Lower lobe of right lung (tissue), 2 donors: ENCODE measurements around the gene DIAPH3. TPM values are rescaled to one million over a fixed set of nuclear protein-coding genes. Genes with fewer than 3 reads are reported as not detected.

Experiments
- ATAC-seq, 2 donors: fragments of 200-7000 bp; cut with Tn5 transposase; one replicate each; pipeline ENCODE4 v1.9.1; 2020 to 2022; ENCODE audit warnings: mild to moderate bottlenecking in 2 of 2, moderate library complexity in 2 of 2
- DNase-seq: peaks from one replicate; pipeline ENCODE4 v3.0.0-alpha.2; 2020
- H3K27ac ChIP-seq: fragments of 200-600 bp; one replicate; pipeline ENCODE4 v1.8.0; 2022
- H3K27me3 ChIP-seq: fragments of 200-600 bp; one replicate; pipeline ENCODE4 v1.8.0; 2022; ENCODE audit warnings: low read depth
- H3K36me3 ChIP-seq: fragments of 200-600 bp; one replicate; pipeline ENCODE4 v1.8.0; 2022; ENCODE audit warnings: mild to moderate bottlenecking
- H3K4me1 ChIP-seq: fragments of 200-600 bp; one replicate; pipeline ENCODE4 v1.8.0; 2022
- H3K4me3 ChIP-seq: fragments of 200-600 bp; one replicate; pipeline ENCODE4 v1.8.0; 2022; ENCODE audit warnings: mild to moderate bottlenecking
- H3K9me3 ChIP-seq: fragments of 200-600 bp; one replicate; pipeline ENCODE4 v1.8.0; 2022
- intact Hi-C: fragments of 100-400 bp; cut with DNase I; formaldehyde crosslinking; loops from one replicate; pipeline ENCODE4 v1.11.0; 2022
- total RNA-seq: library from RNA; stranded (reverse); fragmentation: NEBNext Ultra II Directional; extraction: Animal tissue kit (Norgen Biotek cat#: 25700); gene quantifications from one replicate; pipeline ENCODE4 v1.2.1, GENCODE V29; 2021
- TF ChIP-seq, protein P1 (sequence below): fragments of 200-600 bp; IDR thresholded peaks from one replicate; pipeline ENCODE4 v1.8.0; 2022; ENCODE audit warnings: antibody characterized with exemption, mild to moderate bottlenecking
- donor health status: DM: no; HTN: yes; CAD: no; lungs with severe emphysema.

Gene DIAPH3
- total RNA-seq, 1 donor from 2014 or later = 3.2 TPM

DNA sequence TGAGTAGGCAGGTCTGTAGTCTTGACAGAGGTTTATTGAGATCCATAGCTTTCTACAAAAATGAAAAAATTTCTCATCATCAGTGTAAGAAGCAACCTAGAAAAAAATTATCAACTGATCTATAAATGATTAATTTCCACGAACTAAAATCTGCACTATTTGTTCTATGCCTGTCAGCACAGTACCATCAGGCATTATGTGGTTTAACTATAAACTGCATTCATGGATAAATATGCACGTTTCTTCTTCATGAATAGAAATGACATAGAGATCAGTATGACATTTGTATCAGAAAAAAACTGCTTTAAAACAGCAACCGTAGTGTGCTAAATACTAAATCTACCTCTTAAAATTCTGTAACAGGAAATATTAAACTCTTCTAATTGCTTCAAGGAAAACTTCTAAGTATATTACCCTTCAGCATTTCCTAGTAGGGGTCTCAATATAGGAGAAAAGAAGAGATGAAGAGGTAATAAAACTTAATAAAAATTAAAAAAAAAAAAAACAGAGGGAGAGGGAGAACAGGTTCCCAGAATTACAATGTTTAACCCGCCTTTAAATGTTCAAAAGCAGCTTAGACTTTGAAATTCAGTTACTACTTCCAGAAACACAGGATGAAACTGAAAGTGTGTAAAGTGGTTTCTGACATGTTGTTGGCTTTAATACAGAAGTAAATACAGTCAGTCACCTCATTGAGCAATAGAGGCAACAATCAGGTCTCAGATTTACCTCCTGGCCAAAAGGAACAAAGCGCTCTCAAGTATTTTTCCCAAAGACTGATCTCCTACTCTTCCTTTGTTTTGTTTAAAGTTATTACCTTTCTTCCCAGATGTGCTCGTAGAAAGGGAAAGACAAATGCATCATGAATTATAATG is 144.4 kb downstream of the DIAPH3 start:
- Histone ChIP-seq H3K27ac (peak overlapping the region; percentile 13), H3K9me3 (no peaks in the 10 kb centered on the region), H3K36me3 (no peaks in the 10 kb centered on the region), H3K4me3 (peak overlapping the region; percentile 3), H3K4me1 (peaks cover 7% of the 10 kb centered on the region), H3K27me3 (no peaks in the 10 kb centered on the region)
- intact Hi-C loops = no loop called here
- DNase-seq = no peak
- peak; percentile 56 to 89 for ATAC-seq
- TF ChIP-seq, protein P1, sequence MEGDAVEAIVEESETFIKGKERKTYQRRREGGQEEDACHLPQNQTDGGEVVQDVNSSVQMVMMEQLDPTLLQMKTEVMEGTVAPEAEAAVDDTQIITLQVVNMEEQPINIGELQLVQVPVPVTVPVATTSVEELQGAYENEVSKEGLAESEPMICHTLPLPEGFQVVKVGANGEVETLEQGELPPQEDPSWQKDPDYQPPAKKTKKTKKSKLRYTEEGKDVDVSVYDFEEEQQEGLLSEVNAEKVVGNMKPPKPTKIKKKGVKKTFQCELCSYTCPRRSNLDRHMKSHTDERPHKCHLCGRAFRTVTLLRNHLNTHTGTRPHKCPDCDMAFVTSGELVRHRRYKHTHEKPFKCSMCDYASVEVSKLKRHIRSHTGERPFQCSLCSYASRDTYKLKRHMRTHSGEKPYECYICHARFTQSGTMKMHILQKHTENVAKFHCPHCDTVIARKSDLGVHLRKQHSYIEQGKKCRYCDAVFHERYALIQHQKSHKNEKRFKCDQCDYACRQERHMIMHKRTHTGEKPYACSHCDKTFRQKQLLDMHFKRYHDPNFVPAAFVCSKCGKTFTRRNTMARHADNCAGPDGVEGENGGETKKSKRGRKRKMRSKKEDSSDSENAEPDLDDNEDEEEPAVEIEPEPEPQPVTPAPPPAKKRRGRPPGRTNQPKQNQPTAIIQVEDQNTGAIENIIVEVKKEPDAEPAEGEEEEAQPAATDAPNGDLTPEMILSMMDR = no peak

DNA sequence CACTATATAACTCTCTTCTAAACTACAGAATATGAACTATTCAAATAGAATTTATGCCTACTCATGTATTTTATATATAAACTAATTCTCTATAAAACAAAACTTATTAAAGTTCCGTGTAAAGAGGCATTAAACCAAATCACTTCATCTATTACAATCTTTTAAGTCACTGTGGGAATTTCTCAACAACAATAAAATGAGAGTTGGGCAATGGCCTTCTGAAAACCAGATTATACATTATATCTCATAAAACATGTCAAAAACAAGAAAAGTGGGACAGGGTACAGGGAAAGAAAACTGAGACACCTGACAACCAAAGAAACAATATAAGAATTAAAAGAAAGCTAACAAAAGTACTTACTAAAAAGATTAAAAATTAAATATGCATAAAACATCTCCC is 145.2 kb downstream of the DIAPH3 start:
- peaks cover 7% of the 10 kb centered on the region for H3K4me1 ChIP-seq
- TF ChIP-seq, protein P1 = no peak
- ATAC-seq (no peak), DNase-seq (no peak)
- no peak overlapping the region for H3K4me3 ChIP-seq
- no peaks in the 10 kb centered on the region for H3K27me3 ChIP-seq
- no peaks in the 10 kb centered on the region for H3K36me3 ChIP-seq
- no peaks in the 10 kb centered on the region for H3K9me3 ChIP-seq
- intact Hi-C loops = no loop called here
- no peak overlapping the region for H3K27ac ChIP-seq

DNA sequence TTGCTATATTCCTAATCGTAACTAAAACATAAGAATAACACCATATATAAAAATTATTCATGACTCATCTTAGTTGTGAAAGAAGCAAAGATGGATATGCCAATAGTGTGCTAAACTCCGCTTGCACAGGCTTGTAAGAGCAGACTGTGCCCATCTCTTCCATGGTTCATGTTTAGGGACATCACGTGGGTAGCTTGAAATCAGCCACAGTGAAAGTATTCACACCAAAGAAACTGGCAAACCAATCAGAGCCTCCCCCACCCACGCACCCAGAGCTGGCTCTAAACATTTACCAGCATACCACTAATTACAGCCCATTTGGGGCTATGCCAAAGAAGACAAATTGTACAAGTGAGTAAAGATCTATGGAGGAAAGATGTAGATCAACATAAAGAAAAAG is 147.5 kb downstream of the DIAPH3 start:
- intact Hi-C loops = no loop called here
- DNase-seq (no peak), ATAC-seq (no peak)
- Histone ChIP-seq H3K27ac (no peak overlapping the region), H3K4me1 (peaks cover 7% of the 10 kb centered on the region), H3K27me3 (no peaks in the 10 kb centered on the region), H3K4me3 (no peak overlapping the region), H3K9me3 (no peaks in the 10 kb centered on the region), H3K36me3 (no peaks in the 10 kb centered on the region)
- TF ChIP-seq, protein P1 = no peak

DNA sequence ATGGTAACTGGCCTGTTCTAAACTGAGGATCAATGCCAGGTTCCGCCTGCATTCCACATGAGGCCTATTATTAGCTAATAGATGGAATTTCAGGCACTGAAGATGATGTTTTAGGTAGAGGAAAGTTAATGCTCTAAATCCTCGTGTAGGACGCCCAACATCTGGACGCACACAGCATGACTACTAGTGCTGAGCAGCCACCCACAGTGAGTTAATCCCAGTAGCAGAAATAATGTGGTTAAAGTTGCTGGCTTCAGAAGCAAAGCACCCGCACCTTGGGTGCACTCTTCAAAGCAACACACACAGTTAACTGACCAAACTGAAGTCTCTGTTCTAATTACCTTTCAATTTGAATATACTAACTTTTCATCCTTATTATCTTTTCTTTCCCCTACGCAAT is 150.6 kb downstream of the DIAPH3 start:
- no peaks in the 10 kb centered on the region for H3K27me3 ChIP-seq
- ATAC-seq (no peak), DNase-seq (no peak)
- H3K27ac ChIP-seq = no peak overlapping the region
- no peaks in the 10 kb centered on the region for H3K36me3 ChIP-seq
- H3K4me3 ChIP-seq = no peak overlapping the region
- intact Hi-C loops = no loop called here
- TF ChIP-seq, protein P1 = no peak
- H3K4me1 ChIP-seq = no peaks in the 10 kb centered on the region
- H3K9me3 ChIP-seq = no peaks in the 10 kb centered on the region

DNA sequence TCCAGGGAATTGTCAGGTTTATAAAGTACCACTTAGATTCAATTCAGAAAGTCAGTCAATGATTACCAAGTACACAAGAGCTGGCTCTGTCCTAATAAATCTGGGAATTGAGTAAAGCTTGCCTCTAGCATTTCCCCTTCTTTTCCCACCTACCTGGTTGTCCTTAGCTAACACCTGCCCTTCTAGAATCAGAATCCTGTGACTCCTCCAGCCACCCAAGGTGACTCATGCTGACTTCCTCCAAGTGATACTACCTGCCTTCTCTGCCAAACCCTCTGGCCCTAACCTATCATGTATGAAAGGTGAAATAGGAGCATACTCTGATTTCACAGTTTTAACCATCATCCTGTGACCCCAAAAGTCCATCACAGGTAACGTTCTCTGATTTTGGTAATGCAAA is 151.2 kb downstream of the DIAPH3 start:
- TF ChIP-seq, protein P1 = no peak
- DNase-seq (no peak), ATAC-seq (peak; percentile 56 to 81)
- Histone ChIP-seq H3K4me1 (no peaks in the 10 kb centered on the region), H3K27me3 (no peaks in the 10 kb centered on the region), H3K27ac (no peak overlapping the region), H3K9me3 (no peaks in the 10 kb centered on the region), H3K4me3 (no peak overlapping the region), H3K36me3 (no peaks in the 10 kb centered on the region)
- intact Hi-C loops = no loop called here
